T-helper 17 cell (primary cell): ENCODE results near the gene ZNF287. TPM values are rescaled to one million over a fixed set of nuclear protein-coding genes. Genes with fewer than 3 reads are reported as not detected.

Source experiments
- ATAC-seq: fragments of 150-1000 bp; cut with Tn5 transposase; 2 replicates; pipeline ENCODE4 v1.10.0; 2021; ENCODE audit warnings: mild to moderate bottlenecking, moderate library complexity
- DNase-seq, 3 donors: peaks; one replicate each; pipeline versions ENCODE4 v3.0.0 to v3.0.0-alpha.2; 2020 to 2021
- H3K9me3 ChIP-seq: one replicate; pipeline ENCODE4 v1.7.0; 2013; ENCODE audit warnings: low read length, mild to moderate bottlenecking; ENCODE audit not compliant: control insufficient read depth, poor library complexity, severe bottlenecking
- H3K27ac Mint-ChIP-seq: one replicate; pipeline ENCODE4 v1.8.0; 2022; ENCODE audit warnings: mild to moderate bottlenecking, moderate library complexity, mixed read lengths
- H3K27me3 Mint-ChIP-seq: one replicate; pipeline ENCODE4 v1.8.0; 2022; ENCODE audit warnings: mixed read lengths
- H3K36me3 Mint-ChIP-seq: one replicate; pipeline ENCODE4 v1.8.0; 2022; ENCODE audit warnings: low read depth, mixed read lengths
- H3K4me1 Mint-ChIP-seq: one replicate; pipeline ENCODE4 v1.8.0; 2022; ENCODE audit warnings: mild to moderate bottlenecking, mixed read lengths
- H3K4me3 Mint-ChIP-seq: one replicate; pipeline ENCODE4 v1.8.0; 2022; ENCODE audit warnings: mild to moderate bottlenecking, moderate library complexity, mixed read lengths
- total RNA-seq, 4 donors: library from RNA in 2 of 4; stranded (reverse) in 2 of 4; gene quantifications; one replicate each; pipeline ENCODE4 v1.2.3 and lab custom pipeline; 2022 to 2026

Gene ZNF287
- total RNA-seq, result 1 to 10 TPM; 6.6 to 7.6 TPM
- 7.2 to 27.2 reads per million in 2 donors for total RNA-seq (lab: John Stamatoyannopoulos, UW)

DNA sequence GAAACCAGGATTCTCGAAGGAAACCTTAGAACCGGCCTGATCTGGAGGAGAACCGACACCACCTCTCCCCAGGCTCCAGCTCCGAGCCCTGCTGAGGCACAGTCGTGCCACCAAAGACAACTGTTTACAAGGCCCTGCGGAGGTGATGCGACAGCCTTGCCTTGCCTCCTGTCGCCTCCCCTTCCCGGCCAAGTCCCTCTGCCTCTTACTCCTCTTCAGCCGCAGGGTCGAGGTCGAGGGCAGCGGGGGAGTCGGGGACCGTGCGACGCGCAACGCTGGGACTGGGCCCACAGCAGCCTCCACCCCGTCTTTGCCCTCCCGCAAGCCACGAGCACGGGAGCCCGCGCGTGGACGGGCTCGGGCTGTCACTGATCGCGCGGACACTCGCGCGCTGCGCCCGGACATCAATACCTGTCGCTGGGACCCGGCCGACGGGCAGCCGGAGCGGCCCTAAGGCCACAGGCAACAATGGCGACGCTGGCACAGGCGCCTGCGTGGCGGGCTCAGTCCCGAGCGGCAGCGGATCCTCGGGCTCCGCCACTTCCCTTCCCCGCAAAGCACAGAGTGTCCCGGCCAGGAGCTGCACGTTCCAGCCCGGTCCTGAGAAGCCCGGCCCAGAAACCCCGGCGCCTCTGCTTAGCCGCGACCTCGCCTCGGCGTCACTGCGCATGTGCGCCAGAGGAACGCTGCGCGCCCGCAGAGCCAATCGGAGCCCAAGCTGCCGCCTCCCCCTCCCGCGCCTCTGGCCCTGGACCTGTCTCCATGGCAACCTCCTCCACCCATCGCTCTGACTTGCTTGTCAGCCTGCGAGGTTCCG, at the start of gene ZNF287:
TSS of gene ZNF287 (minus strand) at position 664 of the 817 bp plus-strand sequence. CDS start 1,473 bp downstream, outside the sequence.
- peak; percentile 98 for ATAC-seq
- Mint-ChIP-seq H3K27ac (peak within 1 kb of the TSS; percentile 92), H3K4me3 (peak within 1 kb of the TSS; percentile 88), H3K27me3 (no peaks in the 10 kb centered on the region), H3K4me1 (peaks cover 6% of the 10 kb centered on the region), H3K36me3 (no peaks in the 10 kb centered on the region)
- peak; percentile 86 to 91 (median 88) for DNase-seq
- H3K9me3 ChIP-seq, result no peaks in the 10 kb centered on the region

DNA sequence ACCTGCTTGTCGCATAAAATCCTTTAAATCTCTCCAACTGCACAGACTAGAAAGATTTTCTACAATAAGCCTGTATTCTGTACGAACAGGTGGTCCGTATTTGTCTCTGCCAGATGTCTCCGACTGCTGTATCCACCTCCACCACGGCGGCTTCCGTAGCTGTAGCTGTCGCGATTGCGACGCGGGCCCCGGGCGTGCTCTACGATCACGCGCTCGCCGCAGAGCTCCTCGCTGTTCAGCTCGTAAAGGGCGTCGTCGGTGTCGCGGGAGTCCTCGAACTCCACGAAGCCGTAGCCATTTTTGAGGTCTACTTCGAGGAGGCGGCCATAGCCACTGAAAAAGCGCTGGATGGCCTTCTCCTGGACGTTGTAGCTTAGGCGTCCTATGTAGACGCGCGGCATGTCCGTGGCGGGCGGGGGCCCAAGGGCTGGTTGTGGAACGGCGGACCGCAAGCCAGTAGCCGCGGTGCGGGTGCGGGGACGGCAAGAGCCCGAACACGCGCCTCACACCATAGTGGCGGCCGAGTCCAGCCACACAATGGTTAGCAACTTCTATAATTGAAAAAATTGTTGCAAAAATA, 48.6 kb upstream of the ZNF287 start:
- H3K36me3 Mint-ChIP-seq, result peaks cover 2% of the 10 kb centered on the region

DNA sequence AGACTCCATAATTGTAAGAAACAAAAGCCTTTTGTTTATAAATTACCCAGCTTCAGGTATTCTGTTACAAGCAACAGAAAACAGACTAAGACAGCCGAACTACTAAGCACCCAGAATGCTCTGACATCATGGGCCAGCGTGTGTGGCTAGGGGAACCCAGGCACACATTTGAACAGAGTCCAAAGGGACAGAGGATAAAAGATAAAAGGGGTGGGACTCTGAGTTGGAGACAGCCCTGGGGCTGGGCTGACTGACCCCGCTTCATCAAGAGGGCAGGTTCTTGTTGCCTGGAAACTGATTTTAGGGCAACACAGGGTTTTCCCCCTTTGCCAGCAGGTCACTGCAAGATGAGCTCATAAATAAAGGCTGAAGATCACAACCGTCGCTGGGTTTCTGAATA, 30.5 kb upstream of the ZNF287 start:
- DNase-seq (no peak), ATAC-seq (no peak)
- Mint-ChIP-seq H3K4me1 (no peaks in the 10 kb centered on the region), H3K36me3 (no peaks in the 10 kb centered on the region), H3K27me3 (peaks cover 14% of the 10 kb centered on the region), H3K4me3 (no peak overlapping the region), H3K27ac (no peak overlapping the region)
- H3K9me3 ChIP-seq, result no peaks in the 10 kb centered on the region

More for the DNA sequence above, 48.6 kb upstream of the ZNF287 start:
- DNase-seq (no peak), ATAC-seq (no peak)
- Mint-ChIP-seq H3K4me1 (no peaks in the 10 kb centered on the region), H3K27me3 (no peaks in the 10 kb centered on the region), H3K27ac (no peak overlapping the region), H3K4me3 (no peak overlapping the region)
- H3K9me3 ChIP-seq, result peaks cover 19% of the 10 kb centered on the region

DNA sequence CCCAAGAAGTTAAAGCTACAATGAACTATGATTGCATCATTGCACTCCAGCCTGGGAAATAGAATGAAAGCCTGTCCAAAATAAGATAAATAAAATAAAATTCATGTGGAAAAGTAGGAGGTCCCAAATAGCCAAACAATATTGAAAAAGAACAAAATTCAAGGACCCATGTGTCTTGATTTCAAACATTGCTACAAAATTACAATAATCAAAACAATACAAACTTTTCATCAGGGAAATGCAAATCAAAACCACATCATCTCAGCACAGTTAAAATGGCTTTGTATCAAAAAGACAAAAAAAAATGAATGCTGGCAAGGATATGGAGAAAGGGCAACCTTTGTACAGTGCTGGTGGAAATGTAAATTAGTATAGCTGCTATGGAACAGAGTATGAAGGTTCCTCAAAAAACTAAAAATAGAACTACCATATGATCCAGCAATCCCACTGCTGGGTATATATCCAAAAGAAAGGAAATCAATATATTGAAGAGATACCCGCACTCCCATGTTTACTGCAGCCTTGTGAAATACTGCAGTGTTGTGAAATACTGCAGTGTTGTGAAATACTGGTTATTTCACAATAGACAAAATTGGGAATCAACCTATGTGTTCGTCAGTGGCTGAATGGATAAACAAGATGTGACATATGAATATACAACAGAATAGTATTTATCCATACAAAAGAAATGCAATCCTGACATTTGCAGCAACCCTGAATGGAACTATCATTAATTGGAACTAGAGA, 24.5 kb upstream of the ZNF287 start:
- no peak overlapping the region for H3K27ac Mint-ChIP-seq
- H3K9me3 ChIP-seq, result no peaks in the 10 kb centered on the region
- DNase-seq, result no peak
- H3K36me3 Mint-ChIP-seq, result no peaks in the 10 kb centered on the region
- H3K4me3 Mint-ChIP-seq, result no peak overlapping the region
- H3K27me3 Mint-ChIP-seq, result peaks cover 46% of the 10 kb centered on the region
- H3K4me1 Mint-ChIP-seq, result peaks cover 7% of the 10 kb centered on the region
- ATAC-seq, result no peak

DNA sequence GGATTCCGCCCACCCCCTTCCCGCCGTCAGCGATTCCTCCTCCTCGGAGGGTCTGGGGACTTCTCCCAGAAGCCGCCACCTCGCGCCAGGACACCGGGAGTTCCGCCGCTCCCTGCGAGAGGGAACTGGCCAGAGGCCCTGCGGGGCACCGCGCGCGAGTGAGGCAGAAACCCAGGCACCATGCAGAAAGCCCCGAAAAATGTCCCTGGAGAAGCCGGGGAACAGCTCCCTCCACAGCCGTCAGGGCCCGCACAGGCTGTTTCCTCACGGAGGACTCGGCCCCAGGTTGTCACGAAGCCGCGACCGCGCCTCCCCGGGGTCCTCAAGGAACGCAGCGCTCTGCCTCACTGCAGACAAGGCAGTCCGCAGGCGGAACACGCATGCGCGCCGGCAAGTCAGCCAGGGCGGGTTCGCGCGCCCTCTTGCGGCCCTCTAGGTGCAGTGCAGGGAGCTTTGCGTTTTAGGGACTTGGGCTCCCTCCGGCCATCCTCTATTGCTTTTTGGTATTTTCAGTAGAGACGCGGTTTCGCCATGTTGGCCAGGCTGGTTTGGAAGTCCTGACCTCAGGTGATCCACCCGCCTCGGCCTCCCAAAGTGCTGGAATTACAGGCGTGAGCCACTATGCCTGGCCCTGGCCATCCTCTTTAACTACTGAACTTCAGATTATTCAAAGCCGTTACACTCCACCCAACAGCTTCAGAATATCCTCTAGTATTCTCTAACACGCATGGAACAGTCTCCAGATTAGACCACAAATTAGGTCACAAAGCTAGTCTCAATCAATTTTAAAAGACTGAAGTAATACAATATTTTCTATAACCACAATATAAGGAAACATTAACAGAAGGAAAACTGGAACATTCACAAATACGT, 20.3 kb upstream of the ZNF287 start:
- H3K36me3 Mint-ChIP-seq, result no peaks in the 10 kb centered on the region
- no peak overlapping the region for H3K27ac Mint-ChIP-seq
- DNase-seq (peak; percentile 87 to 92 (median 91)), ATAC-seq (peak; percentile 93)
- H3K4me3 Mint-ChIP-seq, result peak overlapping the region; percentile 75
- H3K4me1 Mint-ChIP-seq, result peaks cover 12% of the 10 kb centered on the region
- H3K9me3 ChIP-seq, result no peaks in the 10 kb centered on the region
- peaks cover 49% of the 10 kb centered on the region for H3K27me3 Mint-ChIP-seq

DNA sequence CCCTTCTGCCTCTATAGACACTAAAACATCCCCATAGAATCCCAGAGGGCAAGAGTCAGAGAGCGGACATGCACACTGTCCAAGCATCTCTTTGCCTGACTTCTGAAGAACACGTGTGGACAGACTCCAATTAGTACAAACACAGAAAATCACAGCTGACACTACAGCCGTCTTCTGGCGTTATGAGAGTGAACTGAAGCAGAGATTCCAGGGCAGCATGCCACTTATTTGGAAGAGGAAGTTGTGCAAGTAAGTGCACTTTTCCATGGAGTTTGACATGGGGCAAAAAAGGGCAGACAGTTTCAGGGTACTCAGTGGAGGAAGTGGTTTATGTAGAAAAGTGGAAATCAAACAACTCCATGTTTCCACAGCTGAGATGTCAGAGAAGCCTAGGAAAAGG, 16.8 kb upstream of the ZNF287 start:
- no peaks in the 10 kb centered on the region for H3K9me3 ChIP-seq
- Mint-ChIP-seq H3K36me3 (no peaks in the 10 kb centered on the region), H3K4me1 (peaks cover 20% of the 10 kb centered on the region), H3K27ac (no peak overlapping the region), H3K4me3 (no peak overlapping the region), H3K27me3 (peaks cover 36% of the 10 kb centered on the region)
- DNase-seq (no peak), ATAC-seq (no peak)

DNA sequence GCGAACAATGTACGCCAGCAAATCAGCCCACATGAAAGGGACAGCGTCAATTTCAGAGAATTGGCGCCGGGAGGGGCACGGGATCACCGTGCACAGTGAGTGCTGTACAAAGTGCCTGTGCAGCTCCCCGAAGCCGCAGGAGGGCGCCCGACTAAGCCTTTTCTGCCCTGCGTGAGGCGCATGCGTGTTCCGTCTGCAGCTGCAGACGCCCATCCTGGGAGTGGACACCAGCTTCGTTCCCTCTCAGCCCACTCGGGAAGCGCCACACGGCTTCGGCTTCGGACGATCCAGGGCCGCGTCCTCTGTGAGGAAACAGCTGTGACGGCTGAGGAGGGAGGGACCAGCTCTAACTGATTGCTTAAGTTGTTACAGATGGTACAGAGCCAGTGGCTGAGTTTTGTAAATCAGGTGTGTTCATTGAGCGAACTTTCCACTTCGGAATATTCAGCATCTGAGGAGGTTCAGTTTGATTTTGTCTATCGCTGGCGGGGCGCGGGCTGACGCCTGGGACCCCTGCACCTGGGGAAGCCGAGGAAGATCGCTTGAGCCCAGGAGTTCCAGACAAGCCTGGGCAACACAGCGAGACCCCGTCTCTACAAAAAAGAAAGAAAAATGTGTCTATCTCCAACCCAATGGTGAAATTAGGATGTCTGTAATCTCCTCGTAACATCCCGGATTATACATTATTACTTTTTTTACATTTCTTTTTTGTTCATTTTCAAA, 15.4 kb upstream of the ZNF287 start:
- Mint-ChIP-seq H3K27ac (peak overlapping the region; percentile 93), H3K27me3 (peaks cover 26% of the 10 kb centered on the region)
- ATAC-seq, result peak; percentile 98

DNA sequence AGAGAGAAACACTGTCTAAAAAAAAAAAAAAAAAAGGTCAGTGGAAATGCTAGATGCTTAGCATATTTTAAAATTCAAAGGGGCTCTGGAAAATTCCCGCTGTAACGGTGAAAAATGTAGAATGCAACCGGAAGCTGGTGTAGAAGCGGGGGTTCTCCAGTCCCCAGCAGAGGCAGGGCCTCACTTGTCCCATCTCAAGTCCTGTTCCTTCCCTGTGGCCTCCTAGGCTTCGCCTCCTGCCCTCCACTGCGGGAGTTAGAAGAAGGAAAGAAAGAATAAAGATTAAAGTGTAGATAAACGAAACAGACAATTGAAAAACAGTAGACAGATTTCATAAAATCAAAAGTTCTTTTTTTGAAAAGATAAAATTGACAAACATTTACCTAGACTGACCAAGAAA, 14.8 kb upstream of the ZNF287 start:
- Mint-ChIP-seq H3K4me1 (peaks cover 13% of the 10 kb centered on the region), H3K4me3 (peak overlapping the region; percentile 15), H3K36me3 (no peaks in the 10 kb centered on the region), H3K27ac (peak overlapping the region; percentile 93), H3K27me3 (peaks cover 26% of the 10 kb centered on the region)
- H3K9me3 ChIP-seq, result no peaks in the 10 kb centered on the region
- ATAC-seq, result peak; percentile 14
- DNase-seq, result no peak

More for the DNA sequence above, 15.4 kb upstream of the ZNF287 start:
- no peaks in the 10 kb centered on the region for H3K36me3 Mint-ChIP-seq
- H3K9me3 ChIP-seq, result no peaks in the 10 kb centered on the region
- peak overlapping the region; percentile 80 for H3K4me3 Mint-ChIP-seq
- peak; percentile 81 to 92 (median 86) for DNase-seq
- peaks cover 15% of the 10 kb centered on the region for H3K4me1 Mint-ChIP-seq

DNA sequence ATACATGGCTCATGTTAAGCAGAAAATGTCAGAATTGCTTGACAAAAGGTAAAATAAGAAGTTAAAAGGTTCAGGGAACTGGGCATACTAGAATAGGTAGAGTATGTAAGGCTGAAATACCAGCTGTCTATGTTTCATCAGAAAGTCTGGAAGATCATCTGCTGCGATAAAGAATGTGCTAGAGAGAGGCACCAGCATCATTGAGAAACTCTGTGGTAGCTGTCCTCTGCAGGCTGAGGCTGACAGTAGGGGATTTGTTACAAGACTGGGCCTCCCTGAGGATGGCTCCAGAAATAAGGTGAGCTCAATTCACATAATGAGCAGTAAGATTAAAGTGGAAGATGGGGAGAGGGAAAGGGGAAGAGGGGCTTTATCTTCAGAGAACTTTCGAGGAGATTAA, 4.5 kb upstream of the ZNF287 start:
- Mint-ChIP-seq H3K4me1 (peaks cover 3% of the 10 kb centered on the region), H3K27ac (no peak overlapping the region), H3K36me3 (peaks cover 2% of the 10 kb centered on the region), H3K27me3 (no peaks in the 10 kb centered on the region), H3K4me3 (no peak overlapping the region)
- ATAC-seq, result no peak
- no peak for DNase-seq
- no peaks in the 10 kb centered on the region for H3K9me3 ChIP-seq

DNA sequence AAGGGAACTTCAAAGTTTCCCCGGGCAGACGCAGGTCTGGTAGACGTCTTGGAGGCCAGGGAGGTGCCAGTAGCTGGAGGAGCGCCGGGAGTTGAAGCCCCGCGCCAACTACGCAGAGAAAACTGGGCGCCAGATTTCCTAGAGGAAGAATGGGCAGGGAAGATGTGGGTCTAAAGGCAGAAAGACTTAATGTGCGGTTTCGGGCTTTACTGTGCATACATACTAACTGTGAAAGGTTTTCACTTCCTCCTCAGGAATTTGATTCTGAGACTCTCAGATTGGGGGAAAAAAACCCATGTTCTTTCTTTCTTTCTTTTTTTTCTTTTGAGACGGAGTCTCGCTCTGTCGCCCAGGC, 331 bp upstream of the ZNF287 start:
- Mint-ChIP-seq H3K27me3 (no peaks in the 10 kb centered on the region), H3K4me1 (peaks cover 6% of the 10 kb centered on the region), H3K36me3 (no peaks in the 10 kb centered on the region), H3K27ac (peak overlapping the region; percentile 92), H3K4me3 (peak overlapping the region; percentile 88)
- DNase-seq (no peak), ATAC-seq (no peak)
- H3K9me3 ChIP-seq, result no peaks in the 10 kb centered on the region

DNA sequence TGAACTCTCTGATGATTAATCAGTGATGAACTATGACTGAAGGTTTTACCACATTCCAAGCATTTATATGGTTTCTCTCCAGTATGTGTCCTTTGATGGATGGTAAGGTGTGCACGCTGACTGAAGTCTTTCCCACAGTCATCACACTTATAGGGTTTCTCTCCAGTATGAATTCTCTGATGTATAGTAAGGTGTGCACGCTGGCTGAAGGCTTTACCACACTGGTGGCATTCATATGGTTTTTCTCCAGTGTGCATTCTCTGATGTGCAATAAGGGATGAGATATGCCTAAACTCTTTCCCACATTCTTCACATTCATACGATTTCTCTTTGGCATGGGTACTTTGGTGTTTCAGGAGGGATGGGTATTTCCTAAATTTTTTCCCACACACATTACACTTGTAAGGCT, 16.4 kb downstream of the ZNF287 start:
- Mint-ChIP-seq H3K4me3 (no peak overlapping the region), H3K27me3 (no peaks in the 10 kb centered on the region), H3K36me3 (peaks cover 6% of the 10 kb centered on the region), H3K4me1 (no peaks in the 10 kb centered on the region), H3K27ac (no peak overlapping the region)
- ATAC-seq (no peak), DNase-seq (no peak)
- H3K9me3 ChIP-seq, result peaks cover 46% of the 10 kb centered on the region
